T-cell (primary cell): Measurements from ENCODE around the gene KCNMB4. TPM values are rescaled to one million over a fixed set of nuclear protein-coding genes. Genes with fewer than 3 reads are reported as not detected.

Experiments
- ATAC-seq, 4 experiments: fragments of 200-7000 bp in 3 of 4; fragments of 150-1000 bp in 1 of 4; cut with Tn5 transposase; replicated peaks in 1 of 4; 1 replicate in 3 of 4; 2 replicates in 1 of 4; pipeline ENCODE4 v1.10.0; 2021; ENCODE audit warnings: moderate library complexity in 3 of 4, mild to moderate bottlenecking in 2 of 4, moderate number of reproducible peaks in 1 of 4
- CTCF ChIA-PET, 2 donors: fragments of 300-600 bp; sonication (Branson Sonifier 250); formaldehyde crosslinking; loops; one replicate each; lab custom pipeline; 2022; ENCODE audit warnings: antibody characterized with exemption in 2 of 2; lab: Charles Lee
- POLR2A ChIA-PET, 2 donors: fragments of 300-600 bp; sonication (Branson Sonifier 250); formaldehyde crosslinking; loops; one replicate each; lab custom pipeline; 2022; ENCODE audit warnings: antibody characterized with exemption in 2 of 2; lab: Charles Lee
- DNase-seq, 35 experiments: peaks; one replicate each; pipeline versions ENCODE4 v3.0.0 to v3.0.0-alpha.2; 2013 to 2023
- H3K27ac ChIP-seq: one replicate; pipeline ENCODE4 v1.5.1; 2013; ENCODE audit warnings: low read length
- H3K27me3 ChIP-seq, 2 experiments: replicated peaks in 1 of 2; 1 replicate in 1 of 2; 2 replicates in 1 of 2; pipeline versions ENCODE4 v1.6.1 to v1.7.0; 2013; ENCODE audit warnings: low read length in 1 of 2, mixed read lengths in 1 of 2; ENCODE audit not compliant: control insufficient read depth in 2 of 2, insufficient read depth in 2 of 2; ENCODE audit errors: extremely low read depth in 1 of 2
- H3K36me3 ChIP-seq, 2 donors: 1 replicate in 1 of 2; 2 replicates in 1 of 2; pipeline versions ENCODE4 v1.6.1 to v1.7.0; 2013; ENCODE audit warnings: low read length in 1 of 2; ENCODE audit not compliant: control insufficient read depth in 2 of 2, insufficient read depth in 1 of 2; ENCODE audit errors: extremely low read depth in 1 of 2
- H3K4me1 ChIP-seq, 2 experiments: 1 replicate in 1 of 2; 2 replicates in 1 of 2; pipeline versions ENCODE4 v1.6.1 to v1.7.0; 2013; ENCODE audit warnings: low read length in 2 of 2, mixed read lengths in 1 of 2; ENCODE audit not compliant: insufficient read depth in 2 of 2, control insufficient read depth in 1 of 2; ENCODE audit errors: extremely low read depth in 1 of 2
- H3K4me3 ChIP-seq, 2 donors: 1 replicate in 1 of 2; 2 replicates in 1 of 2; pipeline versions ENCODE4 v1.5.1 to v1.7.0; 2013; ENCODE audit warnings: mild to moderate bottlenecking in 2 of 2, low read length in 1 of 2, moderate library complexity in 1 of 2; ENCODE audit not compliant: control insufficient read depth in 1 of 2; ENCODE audit errors: extremely low read depth in 1 of 2
- H3K9me3 ChIP-seq: 2 replicates; pipeline ENCODE4 v1.7.0; 2013
- H3K27ac Mint-ChIP-seq, 2 donors: one replicate each; pipeline ENCODE4 v1.8.0; 2020 to 2021; ENCODE audit warnings: mild to moderate bottlenecking in 2 of 2, mixed read lengths in 2 of 2
- H3K27me3 Mint-ChIP-seq, 2 donors: one replicate each; pipeline ENCODE4 v1.8.0; 2021 to 2022; ENCODE audit warnings: mixed read lengths in 2 of 2
- H3K36me3 Mint-ChIP-seq: one replicate; pipeline ENCODE4 v1.8.0; 2021; ENCODE audit warnings: mixed read lengths
- H3K4me1 Mint-ChIP-seq, 3 donors: one replicate each; pipeline ENCODE4 v1.8.0; 2020 to 2022; ENCODE audit warnings: mixed read lengths in 3 of 3, mild to moderate bottlenecking in 1 of 3
- H3K4me3 Mint-ChIP-seq, 3 donors: one replicate each; pipeline ENCODE4 v1.8.0; 2020 to 2022; ENCODE audit warnings: mild to moderate bottlenecking in 3 of 3, mixed read lengths in 3 of 3, moderate library complexity in 3 of 3
- H3K9me3 Mint-ChIP-seq, 3 donors: one replicate each; pipeline ENCODE4 v1.8.0; 2020 to 2022; ENCODE audit warnings: mixed read lengths in 3 of 3
- WGBS: methylation state at CpG from one replicate; pipeline ENCODE4 v1.1.5; 2013; ENCODE audit warnings: missing lambda C conversion rate; ENCODE audit not compliant: insufficient coverage; 5-methylcytosine and 5-hydroxymethylcytosine counted together
- total RNA-seq, 35 experiments: library from RNA in 6 of 35; stranded (reverse) in 6 of 35; fragments of 120-200 nt in 1 of 35; gene quantifications; one replicate each; pipeline versions ENCODE4 v1.2.1 to v1.2.4 and lab custom pipeline; 2013 to 2026

Gene KCNMB4
- total RNA-seq, 5 donors from 2014 or later (not counting 1 experiment from before 2014, with no cell fraction given): 0.79 to 2.6 (median 1.5) TPM

DNA sequence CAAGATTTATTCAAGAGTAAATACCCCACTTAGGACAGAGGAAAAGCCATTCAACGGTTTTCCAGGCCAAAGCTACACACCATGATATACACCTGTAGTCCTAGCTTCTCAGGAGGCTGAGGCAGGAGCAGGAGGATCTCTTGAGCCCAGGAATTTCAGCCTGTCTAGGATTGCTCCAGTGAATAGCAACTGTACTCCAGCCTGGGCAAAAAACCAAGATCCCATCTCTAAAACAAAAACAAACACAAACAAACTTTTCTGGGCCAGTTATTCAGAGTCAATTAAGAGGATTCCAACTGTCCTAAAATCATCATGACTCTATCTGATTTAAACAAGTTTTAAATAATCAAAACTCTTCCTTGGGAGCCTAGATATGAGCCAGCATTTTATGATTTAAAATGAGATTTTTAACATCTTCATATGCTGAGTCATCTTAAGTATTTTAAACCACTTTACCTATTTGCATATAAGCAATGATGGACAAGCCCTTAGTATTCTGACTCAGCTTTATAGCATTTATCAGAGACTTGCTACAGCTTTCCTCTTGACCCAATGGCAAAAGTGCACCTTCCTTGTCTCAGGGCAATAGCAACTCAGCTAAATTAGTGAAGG lies 77.1 kb downstream of the KCNMB4 start:
- Histone ChIP-seq H3K4me3 (no peak overlapping the region), H3K4me1 (no peaks in the 10 kb centered on the region), H3K27ac (no peak overlapping the region), H3K27me3 (peaks cover 0 to 4% of the 10 kb centered on the region in 2 experiments), H3K9me3 (no peaks in the 10 kb centered on the region), H3K36me3 (no peaks in the 10 kb centered on the region)
- 0% methylated on average over 1 of the region's 1 CpG for WGBS
- Mint-ChIP-seq H3K27ac (no peak overlapping the region), H3K4me1 (no peaks in the 10 kb centered on the region), H3K4me3 (no peak overlapping the region), H3K27me3 (peaks cover 0 to 4% of the 10 kb centered on the region in 2 donors), H3K36me3 (no peaks in the 10 kb centered on the region), H3K9me3 (peaks cover 2 to 6% (median 2%) of the 10 kb centered on the region in 3 donors)
- POLR2A ChIA-PET: no interaction called here
- ATAC-seq: no peak
- CTCF ChIA-PET: no interaction called here
- DNase-seq: no peak

- Histone ChIP-seq H3K36me3 (no peaks in the 10 kb centered on the region), H3K27ac (no peak overlapping the region), H3K4me3 (no peak overlapping the region), H3K9me3 (no peaks in the 10 kb centered on the region), H3K27me3 (peaks cover 0 to 4% of the 10 kb centered on the region in 2 experiments), H3K4me1 (no peaks in the 10 kb centered on the region)
- no peak overlapping the region for H3K27ac Mint-ChIP-seq
- 40% methylated on average over 1 of the region's 4 CpGs for WGBS
- peaks cover 10 to 12% (median 10%) of the 10 kb centered on the region in 3 donors for H3K9me3 Mint-ChIP-seq
- H3K4me3 Mint-ChIP-seq: no peak overlapping the region
- no peaks in the 10 kb centered on the region for H3K4me1 Mint-ChIP-seq
- peaks cover 0 to 4% of the 10 kb centered on the region in 2 donors for H3K27me3 Mint-ChIP-seq
- no peaks in the 10 kb centered on the region for H3K36me3 Mint-ChIP-seq
- ChIA-PET POLR2A (interaction anchor here in 1 of 2 donors (0.6 kb wide), 1 partner anchor 10 kb away, joined by 4 read pairs; no protein-coding TSS in a partner anchor), CTCF (interaction anchor here in 1 of 2 donors (0.6 kb wide), 1 partner anchor 178 kb away, joined by 4 read pairs; no protein-coding TSS in a partner anchor)
- ATAC-seq (no peak), DNase-seq (no peak)
Observed at GRCh38 chr12:70444903-70445302, 78.8 kb downstream of the KCNMB4 start.

- no peaks in the 10 kb centered on the region for H3K27me3 Mint-ChIP-seq
- no peaks in the 10 kb centered on the region for H3K36me3 Mint-ChIP-seq
- H3K4me3 Mint-ChIP-seq: no peak overlapping the region
- Histone ChIP-seq H3K9me3 (no peaks in the 10 kb centered on the region), H3K4me3 (no peak overlapping the region), H3K27me3 (peaks cover 0 to 2% of the 10 kb centered on the region in 2 experiments), H3K27ac (no peak overlapping the region), H3K36me3 (no peaks in the 10 kb centered on the region), H3K4me1 (no peaks in the 10 kb centered on the region)
- ChIA-PET CTCF (no interaction called here), POLR2A (no interaction called here)
- ATAC-seq (no peak), DNase-seq (no peak)
- peaks cover 7 to 21% (median 20%) of the 10 kb centered on the region in 3 donors for H3K9me3 Mint-ChIP-seq
- no peak overlapping the region for H3K27ac Mint-ChIP-seq
- WGBS: no CpG with 5 or more reads among the region's 4 CpGs
- no peaks in the 10 kb centered on the region for H3K4me1 Mint-ChIP-seq
Observed at GRCh38 chr12:70448371-70448770, 82.3 kb downstream of the KCNMB4 start.

DNA sequence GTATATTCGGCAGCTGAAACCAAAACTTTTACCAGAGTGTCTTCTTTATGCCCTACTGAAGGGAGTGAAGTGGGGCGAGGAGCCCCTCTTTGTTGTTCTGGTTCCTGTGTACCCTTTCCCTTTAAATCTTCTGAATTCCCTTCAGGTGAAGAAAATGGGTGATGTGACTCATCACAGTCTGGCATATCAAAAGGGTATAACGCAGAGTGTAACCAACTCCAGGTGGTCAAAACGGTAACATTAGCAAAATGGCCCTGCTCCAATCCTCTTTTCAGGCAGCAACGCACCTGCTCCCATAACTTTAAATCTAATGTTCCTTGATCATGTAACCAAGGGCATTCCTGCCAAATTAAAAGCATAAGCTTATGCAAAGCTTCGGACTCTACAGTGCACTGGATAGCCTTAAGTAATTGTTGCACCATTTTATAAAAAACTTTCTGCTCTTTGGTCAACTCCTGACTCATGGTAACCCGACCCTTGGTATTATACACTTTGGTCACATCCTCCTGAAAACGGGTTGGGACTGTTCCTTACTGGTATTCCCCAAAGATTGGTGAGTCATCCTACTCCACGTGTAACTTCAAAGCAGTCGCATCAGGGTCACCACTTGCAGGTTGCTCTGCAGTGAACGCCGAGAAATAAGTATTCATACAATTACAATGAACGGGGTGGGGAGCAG lies 83.1 kb downstream of the KCNMB4 start:
- H3K27ac ChIP-seq: no peak overlapping the region
- H3K9me3 Mint-ChIP-seq: peaks cover 7 to 24% (median 21%) of the 10 kb centered on the region in 3 donors
- H3K27me3 Mint-ChIP-seq: peaks cover 0 to 3% of the 10 kb centered on the region in 2 donors
- H3K36me3 Mint-ChIP-seq: no peaks in the 10 kb centered on the region
- no peak for DNase-seq
- no peak overlapping the region for H3K27ac Mint-ChIP-seq
- WGBS: 65% methylated on average over 6 of the region's 13 CpGs
- no peaks in the 10 kb centered on the region for H3K9me3 ChIP-seq
- no peaks in the 10 kb centered on the region for H3K36me3 ChIP-seq
- no peak for ATAC-seq
- no peak overlapping the region for H3K4me3 ChIP-seq
- peaks cover 0 to 2% of the 10 kb centered on the region in 2 experiments for H3K27me3 ChIP-seq
- H3K4me1 Mint-ChIP-seq: no peaks in the 10 kb centered on the region
- H3K4me3 Mint-ChIP-seq: no peak overlapping the region
- ChIA-PET CTCF (no interaction called here), POLR2A (no interaction called here)
- H3K4me1 ChIP-seq: no peaks in the 10 kb centered on the region

- ChIA-PET CTCF (interaction anchor here in 1 of 2 donors (0.6 kb wide), 1 partner anchor 10 kb away, joined by 5 read pairs; no protein-coding TSS in a partner anchor), POLR2A (no interaction called here)
- Mint-ChIP-seq H3K9me3 (peaks cover 7 to 24% (median 21%) of the 10 kb centered on the region in 3 donors), H3K27me3 (peaks cover 0 to 3% of the 10 kb centered on the region in 2 donors), H3K4me1 (no peaks in the 10 kb centered on the region), H3K4me3 (no peak overlapping the region), H3K36me3 (no peaks in the 10 kb centered on the region), H3K27ac (no peak overlapping the region)
- Histone ChIP-seq H3K4me1 (no peaks in the 10 kb centered on the region), H3K36me3 (no peaks in the 10 kb centered on the region), H3K27ac (no peak overlapping the region), H3K4me3 (no peak overlapping the region), H3K27me3 (peaks cover 0 to 2% of the 10 kb centered on the region in 2 experiments), H3K9me3 (no peaks in the 10 kb centered on the region)
- DNase-seq (no peak), ATAC-seq (no peak)
- WGBS: no CpG with 5 or more reads among the region's 2 CpGs
Observed at GRCh38 chr12:70449753-70450341, 83.8 kb downstream of the KCNMB4 start.

- CTCF ChIA-PET: no interaction called here
- peaks cover 0 to 11% of the 10 kb centered on the region in 2 donors for H3K27me3 Mint-ChIP-seq
- H3K27ac Mint-ChIP-seq: no peak overlapping the region
- Histone ChIP-seq H3K9me3 (no peaks in the 10 kb centered on the region), H3K4me3 (no peak overlapping the region), H3K36me3 (no peaks in the 10 kb centered on the region), H3K4me1 (no peaks in the 10 kb centered on the region), H3K27ac (no peak overlapping the region), H3K27me3 (peaks cover 0 to 2% of the 10 kb centered on the region in 2 experiments)
- no peak overlapping the region for H3K4me3 Mint-ChIP-seq
- ATAC-seq (no peak), DNase-seq (no peak)
- POLR2A ChIA-PET: no interaction called here
- H3K4me1 Mint-ChIP-seq: no peaks in the 10 kb centered on the region
- peaks cover 10 to 24% (median 21%) of the 10 kb centered on the region in 3 donors for H3K9me3 Mint-ChIP-seq
- no peaks in the 10 kb centered on the region for H3K36me3 Mint-ChIP-seq
- WGBS: 100% methylated on average over 1 of the region's 1 CpG
Observed at GRCh38 chr12:70451528-70451927, 85.4 kb downstream of the KCNMB4 start.
